ENCODE measurements around the gene CDC42SE2.

CDC42SE2 gene

DNA sequence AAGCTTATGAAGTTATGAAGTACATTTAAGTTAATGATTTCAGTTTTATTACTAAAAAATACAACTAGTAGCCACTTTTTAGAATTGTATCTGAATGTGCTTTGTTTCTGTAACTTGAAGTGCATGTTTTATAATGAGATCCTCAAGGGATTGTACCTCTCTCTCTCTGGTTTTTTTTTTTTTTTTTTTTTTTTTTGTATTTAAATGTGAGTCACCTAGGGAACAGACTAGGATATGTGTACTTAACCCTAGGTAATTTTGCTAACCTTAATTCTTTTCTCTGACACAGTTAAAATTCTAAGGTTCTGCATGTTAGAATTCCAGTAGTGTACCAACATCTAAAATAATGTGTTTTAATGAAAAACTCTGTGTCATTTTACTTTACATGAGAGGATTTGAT lies 59.5 kb downstream of the CDC42SE2 start:
- TF ChIP-seq ZBTB7A (IDR thresholded peaks at IDR 0.05; ENCODE audit: low read depth) (no peak), TAF1 (IDR thresholded peaks at IDR 0.05; ENCODE audit: low read depth) (no peak), YY1 (IDR thresholded peaks at IDR 0.05; ENCODE audit: low read depth) (no peak), TEAD4 (IDR thresholded peaks at IDR 0.05) (no peak), TCF12 (IDR thresholded peaks at IDR 0.05; ENCODE audit: low read depth) (no peak), EGR1 (IDR thresholded peaks at IDR 0.05) (no peak)
- TF ChIP-seq, protein P1, sequence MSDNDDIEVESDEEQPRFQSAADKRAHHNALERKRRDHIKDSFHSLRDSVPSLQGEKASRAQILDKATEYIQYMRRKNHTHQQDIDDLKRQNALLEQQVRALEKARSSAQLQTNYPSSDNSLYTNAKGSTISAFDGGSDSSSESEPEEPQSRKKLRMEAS (IDR thresholded peaks at IDR 0.05) = no peak
- TF ChIP-seq, protein P2, sequence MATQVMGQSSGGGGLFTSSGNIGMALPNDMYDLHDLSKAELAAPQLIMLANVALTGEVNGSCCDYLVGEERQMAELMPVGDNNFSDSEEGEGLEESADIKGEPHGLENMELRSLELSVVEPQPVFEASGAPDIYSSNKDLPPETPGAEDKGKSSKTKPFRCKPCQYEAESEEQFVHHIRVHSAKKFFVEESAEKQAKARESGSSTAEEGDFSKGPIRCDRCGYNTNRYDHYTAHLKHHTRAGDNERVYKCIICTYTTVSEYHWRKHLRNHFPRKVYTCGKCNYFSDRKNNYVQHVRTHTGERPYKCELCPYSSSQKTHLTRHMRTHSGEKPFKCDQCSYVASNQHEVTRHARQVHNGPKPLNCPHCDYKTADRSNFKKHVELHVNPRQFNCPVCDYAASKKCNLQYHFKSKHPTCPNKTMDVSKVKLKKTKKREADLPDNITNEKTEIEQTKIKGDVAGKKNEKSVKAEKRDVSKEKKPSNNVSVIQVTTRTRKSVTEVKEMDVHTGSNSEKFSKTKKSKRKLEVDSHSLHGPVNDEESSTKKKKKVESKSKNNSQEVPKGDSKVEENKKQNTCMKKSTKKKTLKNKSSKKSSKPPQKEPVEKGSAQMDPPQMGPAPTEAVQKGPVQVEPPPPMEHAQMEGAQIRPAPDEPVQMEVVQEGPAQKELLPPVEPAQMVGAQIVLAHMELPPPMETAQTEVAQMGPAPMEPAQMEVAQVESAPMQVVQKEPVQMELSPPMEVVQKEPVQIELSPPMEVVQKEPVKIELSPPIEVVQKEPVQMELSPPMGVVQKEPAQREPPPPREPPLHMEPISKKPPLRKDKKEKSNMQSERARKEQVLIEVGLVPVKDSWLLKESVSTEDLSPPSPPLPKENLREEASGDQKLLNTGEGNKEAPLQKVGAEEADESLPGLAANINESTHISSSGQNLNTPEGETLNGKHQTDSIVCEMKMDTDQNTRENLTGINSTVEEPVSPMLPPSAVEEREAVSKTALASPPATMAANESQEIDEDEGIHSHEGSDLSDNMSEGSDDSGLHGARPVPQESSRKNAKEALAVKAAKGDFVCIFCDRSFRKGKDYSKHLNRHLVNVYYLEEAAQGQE (IDR thresholded peaks at IDR 0.05; ENCODE audit: low read depth) = no peak
- TF ChIP-seq, protein P3, sequence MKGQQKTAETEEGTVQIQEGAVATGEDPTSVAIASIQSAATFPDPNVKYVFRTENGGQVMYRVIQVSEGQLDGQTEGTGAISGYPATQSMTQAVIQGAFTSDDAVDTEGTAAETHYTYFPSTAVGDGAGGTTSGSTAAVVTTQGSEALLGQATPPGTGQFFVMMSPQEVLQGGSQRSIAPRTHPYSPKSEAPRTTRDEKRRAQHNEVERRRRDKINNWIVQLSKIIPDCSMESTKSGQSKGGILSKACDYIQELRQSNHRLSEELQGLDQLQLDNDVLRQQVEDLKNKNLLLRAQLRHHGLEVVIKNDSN (IDR thresholded peaks at IDR 0.05) = no peak

DNA sequence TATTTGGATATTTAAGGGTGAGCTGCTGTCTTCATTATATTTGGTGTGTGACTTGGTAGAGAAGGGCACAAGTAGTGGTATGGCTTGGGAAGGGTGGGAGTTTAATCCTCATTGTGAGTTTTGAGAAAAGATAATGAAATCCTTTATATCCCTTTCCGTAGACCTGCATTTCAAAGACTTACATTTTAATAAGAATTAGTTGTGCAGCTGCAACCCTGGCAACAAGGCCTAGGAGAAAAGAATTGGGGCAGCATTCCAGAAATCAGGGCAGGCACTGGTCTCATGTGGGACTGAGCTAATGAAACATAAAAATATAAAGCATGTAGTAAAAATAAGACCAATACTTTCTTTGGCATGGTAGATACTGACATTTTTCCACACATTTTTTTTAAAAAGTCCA lies 60.5 kb downstream of the CDC42SE2 start:
- TF ChIP-seq CREB1 (IDR thresholded peaks at IDR 0.05; ENCODE audit: low read depth) = no peak
- TF ChIP-seq EP300 (IDR thresholded peaks at IDR 0.05; ENCODE audit: borderline replicate concordance) = no peak
- TF ChIP-seq YY1 (IDR thresholded peaks at IDR 0.05; ENCODE audit: low read depth) = no peak
- no peak for TF ChIP-seq TCF12 (IDR thresholded peaks at IDR 0.05; ENCODE audit: low read depth)
- no peak for TF ChIP-seq NFIC (IDR thresholded peaks at IDR 0.05)
- TF ChIP-seq FOXM1 (IDR thresholded peaks at IDR 0.05; ENCODE audit: borderline replicate concordance, low read depth) = no peak
- TF ChIP-seq, protein P2 (IDR thresholded peaks at IDR 0.05; ENCODE audit: low read depth) = no peak
- TF ChIP-seq, protein P1 (IDR thresholded peaks at IDR 0.05) = no peak
- no peak for TF ChIP-seq RAD21 (IDR thresholded peaks at IDR 0.05; ENCODE audit: low read depth)
- no peak for TF ChIP-seq ZBTB7A (IDR thresholded peaks at IDR 0.05; ENCODE audit: low read depth)
- TF ChIP-seq TAF1 (IDR thresholded peaks at IDR 0.05; ENCODE audit: low read depth) = no peak
- no peak for TF ChIP-seq TEAD4 (IDR thresholded peaks at IDR 0.05)
- no peak for TF ChIP-seq EGR1 (IDR thresholded peaks at IDR 0.05)
- TF ChIP-seq, protein P3 (IDR thresholded peaks at IDR 0.05) = no peak

DNA sequence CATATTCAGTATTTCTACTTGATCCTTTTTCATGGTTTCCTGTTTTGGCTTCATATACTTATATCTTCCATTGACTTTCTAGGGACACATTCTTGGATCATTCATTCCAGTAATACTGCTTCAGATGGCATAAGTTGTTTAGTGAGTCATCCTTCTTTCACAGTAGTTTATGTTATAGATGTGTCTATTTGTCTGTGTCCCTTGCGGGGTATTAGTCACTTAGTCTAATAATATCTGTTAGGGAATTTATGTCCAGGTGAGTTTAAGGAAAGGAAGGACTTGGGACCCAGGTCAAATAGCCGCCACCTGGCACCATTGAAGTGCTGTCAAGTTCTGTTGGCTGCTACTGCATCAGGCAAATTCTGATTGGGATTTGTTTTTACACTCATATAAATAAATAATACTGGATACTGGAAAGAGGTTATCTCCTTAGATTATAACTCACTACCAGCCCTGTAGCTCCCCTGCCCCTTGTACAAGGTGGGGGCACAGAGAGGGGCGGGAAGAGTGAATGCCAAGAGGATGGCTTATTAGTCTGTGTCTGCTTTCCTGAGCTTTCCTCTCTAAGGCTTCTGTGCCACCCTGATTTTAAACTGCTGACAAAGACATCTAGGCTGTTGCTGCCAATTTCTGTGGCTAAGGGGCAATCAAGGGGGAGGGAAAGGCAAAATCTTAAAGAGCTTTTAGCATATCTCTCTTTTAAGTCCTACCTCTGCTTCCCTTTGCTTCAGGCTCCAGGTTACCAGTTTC lies 64.9 kb downstream of the CDC42SE2 start:
- TF ChIP-seq, protein P3 (IDR thresholded peaks at IDR 0.05) = no peak
- TF ChIP-seq ZBTB7A (IDR thresholded peaks at IDR 0.05; ENCODE audit: low read depth) (no peak), YY1 (IDR thresholded peaks at IDR 0.05; ENCODE audit: low read depth) (no peak), EP300 (IDR thresholded peaks at IDR 0.05; ENCODE audit: borderline replicate concordance) (no peak), TEAD4 (IDR thresholded peaks at IDR 0.05) (no peak), CEBPB (IDR thresholded peaks at IDR 0.05) (no peak), EGR1 (IDR thresholded peaks at IDR 0.05) (no peak), CREB1 (IDR thresholded peaks at IDR 0.05; ENCODE audit: low read depth) (no peak), TAF1 (IDR thresholded peaks at IDR 0.05; ENCODE audit: low read depth) (no peak)
- TF ChIP-seq, protein P1 (IDR thresholded peaks at IDR 0.05) = no peak
- TF ChIP-seq, protein P2 (IDR thresholded peaks at IDR 0.05; ENCODE audit: low read depth) = no peak

DNA sequence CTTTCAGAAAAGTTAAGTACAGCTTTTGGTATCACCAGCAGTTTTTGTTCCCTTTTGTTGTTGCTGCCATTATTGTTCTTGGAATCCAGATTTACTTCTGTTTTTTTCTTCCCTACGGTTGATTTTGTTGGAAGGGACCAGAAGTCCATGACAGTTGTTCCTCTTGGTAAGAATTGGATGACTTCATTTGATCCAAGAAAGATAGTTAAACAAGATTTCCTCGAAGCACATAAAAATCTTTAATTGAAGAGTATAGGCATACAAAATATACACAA lies 65.4 kb downstream of the CDC42SE2 start:
- TF ChIP-seq, protein P1 (IDR thresholded peaks at IDR 0.05) = no peak
- TF ChIP-seq EP300 (IDR thresholded peaks at IDR 0.05; ENCODE audit: borderline replicate concordance) = no peak
- TF ChIP-seq, protein P3 (IDR thresholded peaks at IDR 0.05) = no peak
- TF ChIP-seq TEAD4 (IDR thresholded peaks at IDR 0.05) = no peak
- no peak for TF ChIP-seq EGR1 (IDR thresholded peaks at IDR 0.05)
- TF ChIP-seq FOXM1 (IDR thresholded peaks at IDR 0.05; ENCODE audit: borderline replicate concordance, low read depth) = no peak
- no peak for TF ChIP-seq ZBTB7A (IDR thresholded peaks at IDR 0.05; ENCODE audit: low read depth)
- TF ChIP-seq, protein P2 (IDR thresholded peaks at IDR 0.05; ENCODE audit: low read depth) = no peak
